HL-60 (cell line): Measurements from ENCODE around the gene BRD4.

Source experiments
- GABPA ChIP-seq: IDR thresholded peaks from 2 replicates; pipeline ENCODE4 v1.6.1; 2012; ENCODE audit warnings: low read depth
- POLR2AphosphoS5 ChIP-seq: IDR thresholded peaks from 2 replicates; pipeline ENCODE4 v1.6.1; 2012; ENCODE audit warnings: low read depth
- SPI1 ChIP-seq: IDR thresholded peaks from 2 replicates; pipeline ENCODE4 v1.6.1; 2012; ENCODE audit warnings: low read depth, mild to moderate bottlenecking, borderline replicate concordance
- TF ChIP-seq, protein P1 (sequence below): IDR thresholded peaks from one replicate; pipeline ENCODE4 v1.5.1; 2011; ENCODE audit warnings: low read length, control low read depth, inconsistent platforms; ENCODE audit not compliant: insufficient read depth
- TF ChIP-seq, protein P2 (sequence below): IDR thresholded peaks from 2 replicates; pipeline ENCODE4 v1.6.1; 2012; ENCODE audit warnings: low read depth; ENCODE audit not compliant: insufficient replicate concordance

DNA sequence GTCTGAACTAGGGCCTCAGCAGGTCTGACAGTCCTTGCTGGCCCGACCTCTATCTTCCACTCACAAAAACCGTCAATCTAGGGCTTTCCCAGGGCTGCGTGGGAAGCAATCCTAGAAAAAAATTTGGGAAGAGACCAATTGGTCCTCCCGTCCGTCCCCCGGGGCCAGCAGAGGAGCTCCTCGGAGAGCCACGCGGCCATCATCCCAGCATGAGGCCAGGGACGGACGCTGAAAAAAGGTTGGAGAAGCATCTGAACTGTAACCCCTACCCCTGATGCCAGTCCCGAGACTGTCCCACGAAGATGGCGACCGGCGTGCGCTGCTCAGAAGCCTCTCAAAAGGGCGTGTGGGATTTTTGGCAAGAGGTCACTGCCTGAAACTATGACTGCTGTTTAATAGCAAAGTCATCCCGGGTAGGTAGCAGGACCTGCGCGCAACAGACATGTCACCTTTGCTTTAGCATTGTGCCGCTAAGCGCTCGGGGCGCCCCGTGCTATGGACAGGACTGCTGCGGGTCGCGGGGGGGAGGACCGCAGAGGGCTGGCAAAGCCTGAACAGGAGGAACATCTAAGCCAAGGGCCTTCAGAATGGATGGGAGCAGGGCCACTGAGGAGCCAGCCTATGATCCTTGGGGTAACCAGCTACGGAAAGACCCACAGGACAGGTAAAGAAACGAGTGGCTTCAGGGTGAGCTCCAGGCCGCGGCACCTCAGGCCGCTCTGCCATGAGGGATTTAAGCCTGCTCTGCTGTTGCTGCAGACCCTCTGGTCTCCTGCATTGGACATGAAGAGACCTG is 36.7 kb upstream of the BRD4 start:
- TF ChIP-seq, protein P1, sequence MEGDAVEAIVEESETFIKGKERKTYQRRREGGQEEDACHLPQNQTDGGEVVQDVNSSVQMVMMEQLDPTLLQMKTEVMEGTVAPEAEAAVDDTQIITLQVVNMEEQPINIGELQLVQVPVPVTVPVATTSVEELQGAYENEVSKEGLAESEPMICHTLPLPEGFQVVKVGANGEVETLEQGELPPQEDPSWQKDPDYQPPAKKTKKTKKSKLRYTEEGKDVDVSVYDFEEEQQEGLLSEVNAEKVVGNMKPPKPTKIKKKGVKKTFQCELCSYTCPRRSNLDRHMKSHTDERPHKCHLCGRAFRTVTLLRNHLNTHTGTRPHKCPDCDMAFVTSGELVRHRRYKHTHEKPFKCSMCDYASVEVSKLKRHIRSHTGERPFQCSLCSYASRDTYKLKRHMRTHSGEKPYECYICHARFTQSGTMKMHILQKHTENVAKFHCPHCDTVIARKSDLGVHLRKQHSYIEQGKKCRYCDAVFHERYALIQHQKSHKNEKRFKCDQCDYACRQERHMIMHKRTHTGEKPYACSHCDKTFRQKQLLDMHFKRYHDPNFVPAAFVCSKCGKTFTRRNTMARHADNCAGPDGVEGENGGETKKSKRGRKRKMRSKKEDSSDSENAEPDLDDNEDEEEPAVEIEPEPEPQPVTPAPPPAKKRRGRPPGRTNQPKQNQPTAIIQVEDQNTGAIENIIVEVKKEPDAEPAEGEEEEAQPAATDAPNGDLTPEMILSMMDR = no peak
- TF ChIP-seq, protein P2, sequence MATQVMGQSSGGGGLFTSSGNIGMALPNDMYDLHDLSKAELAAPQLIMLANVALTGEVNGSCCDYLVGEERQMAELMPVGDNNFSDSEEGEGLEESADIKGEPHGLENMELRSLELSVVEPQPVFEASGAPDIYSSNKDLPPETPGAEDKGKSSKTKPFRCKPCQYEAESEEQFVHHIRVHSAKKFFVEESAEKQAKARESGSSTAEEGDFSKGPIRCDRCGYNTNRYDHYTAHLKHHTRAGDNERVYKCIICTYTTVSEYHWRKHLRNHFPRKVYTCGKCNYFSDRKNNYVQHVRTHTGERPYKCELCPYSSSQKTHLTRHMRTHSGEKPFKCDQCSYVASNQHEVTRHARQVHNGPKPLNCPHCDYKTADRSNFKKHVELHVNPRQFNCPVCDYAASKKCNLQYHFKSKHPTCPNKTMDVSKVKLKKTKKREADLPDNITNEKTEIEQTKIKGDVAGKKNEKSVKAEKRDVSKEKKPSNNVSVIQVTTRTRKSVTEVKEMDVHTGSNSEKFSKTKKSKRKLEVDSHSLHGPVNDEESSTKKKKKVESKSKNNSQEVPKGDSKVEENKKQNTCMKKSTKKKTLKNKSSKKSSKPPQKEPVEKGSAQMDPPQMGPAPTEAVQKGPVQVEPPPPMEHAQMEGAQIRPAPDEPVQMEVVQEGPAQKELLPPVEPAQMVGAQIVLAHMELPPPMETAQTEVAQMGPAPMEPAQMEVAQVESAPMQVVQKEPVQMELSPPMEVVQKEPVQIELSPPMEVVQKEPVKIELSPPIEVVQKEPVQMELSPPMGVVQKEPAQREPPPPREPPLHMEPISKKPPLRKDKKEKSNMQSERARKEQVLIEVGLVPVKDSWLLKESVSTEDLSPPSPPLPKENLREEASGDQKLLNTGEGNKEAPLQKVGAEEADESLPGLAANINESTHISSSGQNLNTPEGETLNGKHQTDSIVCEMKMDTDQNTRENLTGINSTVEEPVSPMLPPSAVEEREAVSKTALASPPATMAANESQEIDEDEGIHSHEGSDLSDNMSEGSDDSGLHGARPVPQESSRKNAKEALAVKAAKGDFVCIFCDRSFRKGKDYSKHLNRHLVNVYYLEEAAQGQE = no peak
- no peak for TF ChIP-seq GABPA
- TF ChIP-seq POLR2AphosphoS5 = no peak
- TF ChIP-seq SPI1 = no peak
